SK-N-SH (cell line): ENCODE data around the gene TSFM. TPM values are rescaled to one million over a fixed set of nuclear protein-coding genes. Genes with fewer than 3 reads are reported as not detected.

Experiments
- CTCF ChIA-PET: fragments of 300-600, 350-600 bp; formaldehyde crosslinking; extraction: SDS; loops from one replicate; lab custom pipeline; 2021; lab: Yijun Ruan, JAX
- POLR2A ChIA-PET: fragments of 350-600 bp; sonication (Branson Sonifier 250); formaldehyde crosslinking; extraction: SDS; loops from one replicate; lab custom pipeline; 2020; ENCODE audit warnings: antibody characterized with exemption, inconsistent platforms; lab: Yijun Ruan, JAX
- DNase-seq: peaks from one replicate; pipeline ENCODE4 v3.0.0; 2012
- H2AFZ ChIP-seq: fragments of 200-600 bp; sonication (generic); 2 replicates; pipeline ENCODE4 v1.8.1; 2016; ENCODE audit warnings: antibody characterized with exemption, mild to moderate bottlenecking, low read depth
- H3F3A ChIP-seq: fragments of 200-600 bp; sonication (generic); replicated peaks from 2 replicates; pipeline ENCODE3; 2016; ENCODE audit warnings: antibody characterized with exemption, mild to moderate bottlenecking; ENCODE audit not compliant: insufficient read depth
- H3K27ac ChIP-seq, 2 experiments: fragments of 200-500 bp in 1 of 2; fragments of 200-600 bp in 1 of 2; sonication (Bioruptor generic) in 1 of 2; sonication (generic), shearing (Covaris generic) in 1 of 2; 2 replicates each; pipeline versions ENCODE4 v1.5.1 to v1.6.1; 2014 to 2016; ENCODE audit warnings: low read depth in 2 of 2, inconsistent platforms in 1 of 2, low read length in 1 of 2, mild to moderate bottlenecking in 1 of 2, mixed read lengths in 1 of 2
- H3K27me3 ChIP-seq: fragments of 200-600 bp; sonication (generic), shearing (Covaris generic); 2 replicates; pipeline ENCODE4 v1.6.1; 2016; ENCODE audit warnings: mixed run types; ENCODE audit not compliant: insufficient read depth
- H3K36me3 ChIP-seq, 2 experiments: fragments of 200-500 bp in 1 of 2; fragments of 200-600 bp in 1 of 2; sonication (Bioruptor generic) in 1 of 2; sonication (generic) in 1 of 2; replicated peaks in 1 of 2; 2 replicates each; pipeline versions ENCODE3 to v1.5.1; 2014 to 2016; ENCODE audit warnings: low read length in 1 of 2, mild to moderate bottlenecking in 1 of 2; ENCODE audit not compliant: insufficient read depth in 2 of 2, control insufficient read depth in 1 of 2
- H3K4me1 ChIP-seq, 2 experiments: fragments of 200-500 bp in 1 of 2; fragments of 200-600 bp in 1 of 2; sonication (Bioruptor generic) in 1 of 2; sonication (generic), shearing (Covaris generic) in 1 of 2; 2 replicates each; pipeline versions ENCODE4 v1.5.1 to v1.6.1; 2014 to 2016; ENCODE audit warnings: low read depth in 1 of 2, low read length in 1 of 2, mixed run types in 1 of 2; ENCODE audit not compliant: insufficient read depth in 2 of 2, control insufficient read depth in 1 of 2
- H3K4me2 ChIP-seq: fragments of 200-600 bp; sonication (generic), shearing (Covaris generic); 2 replicates; pipeline ENCODE4 v1.6.1; 2017; ENCODE audit warnings: mixed run types
- H3K4me3 ChIP-seq, 2 experiments: fragments of 200-500 bp in 1 of 2; fragments of 200-600 bp in 1 of 2; sonication (Bioruptor generic) in 1 of 2; sonication (generic), shearing (Covaris generic) in 1 of 2; 2 replicates each; pipeline versions ENCODE4 v1.5.1 to v1.8.1; 2014 to 2016; ENCODE audit warnings: low read depth in 2 of 2, inconsistent platforms in 1 of 2, low read length in 1 of 2, mild to moderate bottlenecking in 1 of 2, mixed read lengths in 1 of 2, moderate library complexity in 1 of 2
- H3K79me2 ChIP-seq: fragments of 200-600 bp; sonication (generic); 2 replicates; pipeline ENCODE4 v1.8.1; 2017; ENCODE audit warnings: mild to moderate bottlenecking; ENCODE audit not compliant: insufficient read depth
- H3K9ac ChIP-seq: fragments of 200-600 bp; sonication (generic); 2 replicates; pipeline ENCODE4 v1.6.1; 2017; ENCODE audit warnings: mixed run types
- H3K9me2 ChIP-seq: fragments of 200-600 bp; sonication (generic); 2 replicates; pipeline ENCODE4 v1.6.1; 2017; ENCODE audit warnings: mixed run types
- H3K9me3 ChIP-seq: fragments of 200-600 bp; sonication (generic); 2 replicates; pipeline ENCODE4 v1.6.1; 2017; ENCODE audit warnings: mixed run types, mild to moderate bottlenecking, moderate library complexity
- H4K20me1 ChIP-seq: fragments of 200-600 bp; sonication (generic); 2 replicates; pipeline ENCODE4 v1.6.1; 2017; ENCODE audit warnings: mild to moderate bottlenecking, mixed run types; ENCODE audit not compliant: insufficient read depth
- ELF1 ChIP-seq: IDR thresholded peaks from 2 replicates; pipeline ENCODE4 v1.4.0; 2012
- EP300 ChIP-seq, 2 experiments: IDR thresholded peaks; 2 replicates each; pipeline versions ENCODE4 v1.4.0 to v1.6.1; 2012; ENCODE audit warnings: borderline replicate concordance in 1 of 2, low read depth in 1 of 2, low read length in 1 of 2
- EZH2phosphoT487 ChIP-seq: fragments of 200-600 bp; sonication (generic); IDR thresholded peaks from 2 replicates; pipeline ENCODE4 v1.6.1; 2017; ENCODE audit warnings: low read depth, mixed run types, mild to moderate bottlenecking, antibody characterized with exemption, moderate library complexity, borderline replicate concordance
- FOSL2 ChIP-seq: IDR thresholded peaks from 2 replicates; pipeline ENCODE4 v1.4.0; 2012; ENCODE audit warnings: low read depth, mild to moderate bottlenecking, moderate library complexity, borderline replicate concordance
- FOXJ3 ChIP-seq: sonication (generic); formaldehyde crosslinking; IDR thresholded peaks from 2 replicates; pipeline ENCODE4 v1.5.1; 2020; ENCODE audit warnings: mild to moderate bottlenecking, missing genetic modification reagents
- MEF2A ChIP-seq: IDR thresholded peaks from 2 replicates; pipeline ENCODE4 v1.4.0; 2012; ENCODE audit warnings: low read depth, borderline replicate concordance
- MXI1 ChIP-seq: IDR thresholded peaks from 2 replicates; pipeline ENCODE4 v1.6.1; 2012; ENCODE audit warnings: mild to moderate bottlenecking, low read depth, low read length, improper control_type of control experiment
- NFIC ChIP-seq: IDR thresholded peaks from 2 replicates; pipeline ENCODE4 v1.4.0; 2012; ENCODE audit warnings: borderline replicate concordance
- NRF1 ChIP-seq: IDR thresholded peaks from 2 replicates; pipeline ENCODE4 v1.6.1; 2012; ENCODE audit warnings: low read depth, mild to moderate bottlenecking, low read length
- POLR2AphosphoS5 ChIP-seq: IDR thresholded peaks from 2 replicates; pipeline ENCODE4 v1.6.1; 2012; ENCODE audit warnings: low read depth, low read length
- RAD21 ChIP-seq: IDR thresholded peaks from 2 replicates; pipeline ENCODE4 v1.6.1; 2012; ENCODE audit warnings: mild to moderate bottlenecking, low read length
- RFX5 ChIP-seq: IDR thresholded peaks from 2 replicates; pipeline ENCODE4 v1.6.1; 2012; ENCODE audit warnings: mild to moderate bottlenecking, improper control_type of control experiment, low read length
- SMC3 ChIP-seq: IDR thresholded peaks from 2 replicates; pipeline ENCODE4 v1.6.1; 2012; ENCODE audit warnings: low read depth, low read length, improper control_type of control experiment
- USF1 ChIP-seq: IDR thresholded peaks from 2 replicates; pipeline ENCODE4 v1.4.0; 2012; ENCODE audit warnings: low read depth, borderline replicate concordance
- YY1 ChIP-seq: IDR thresholded peaks from 2 replicates; pipeline ENCODE4 v1.4.0; 2012; ENCODE audit warnings: low read depth, mild to moderate bottlenecking
- WGBS: methylation state at CpG from one replicate; pipeline ENCODE4 v1.1.6; 2017; ENCODE audit warnings: low lambda C conversion rate; 5-methylcytosine and 5-hydroxymethylcytosine counted together
- polyA plus RNA-seq, 3 experiments: library from polyadenylated mRNA; depleted of rRNA; stranded (reverse); fragments of >200 nt; gene quantifications; 2 replicates each; pipeline ENCODE4 v1.2.3, GENCODE V29; 2012
- TF ChIP-seq, protein P1 (sequence below): fragments of 150-350 bp; IDR thresholded peaks from 2 replicates; pipeline ENCODE4 v1.6.1; 2017; ENCODE audit warnings: antibody characterized with exemption, low read length, low read depth, borderline replicate concordance

The TSFM gene
- polyA plus RNA-seq, 1 of the 3 experiments (the other 2 are of a cell fraction), result 28.7 TPM

- WGBS, result 5% methylated on average over 8 of the region's 8 CpGs
- H3K4me1 ChIP-seq, result peaks cover 8 to 36% of the 10 kb centered on the region in 2 experiments
- H3K27ac ChIP-seq, result peak overlapping the region; percentile 85 to 89
- peaks cover 27 to 46% of the 10 kb centered on the region in 2 experiments for H3K36me3 ChIP-seq
- peak overlapping the region; percentile 92 for H3K4me2 ChIP-seq
- peak overlapping the region; percentile 85 to 88 for H3K4me3 ChIP-seq
- peak overlapping the region; percentile 96 for H3K9ac ChIP-seq
- TF ChIP-seq POLR2AphosphoS5 (no peak; the same call in 1 of the 2 replicates), EZH2phosphoT487 (no peak), ELF1 (no peak), MXI1 (no peak), NRF1 (no peak), FOXJ3 (no peak), YY1 (no peak), MEF2A (no peak), USF1 (no peak), EP300 (IDR thresholded peaks at IDR 0.05; ENCODE audit: borderline replicate concordance in 1 of 2, low read depth in 1 of 2, low read length in 1 of 2) (no peak), FOSL2 (no peak), RAD21 (no peak), SMC3 (no peak), NFIC (no peak), RFX5 (no peak)
- TF ChIP-seq, protein P1, sequence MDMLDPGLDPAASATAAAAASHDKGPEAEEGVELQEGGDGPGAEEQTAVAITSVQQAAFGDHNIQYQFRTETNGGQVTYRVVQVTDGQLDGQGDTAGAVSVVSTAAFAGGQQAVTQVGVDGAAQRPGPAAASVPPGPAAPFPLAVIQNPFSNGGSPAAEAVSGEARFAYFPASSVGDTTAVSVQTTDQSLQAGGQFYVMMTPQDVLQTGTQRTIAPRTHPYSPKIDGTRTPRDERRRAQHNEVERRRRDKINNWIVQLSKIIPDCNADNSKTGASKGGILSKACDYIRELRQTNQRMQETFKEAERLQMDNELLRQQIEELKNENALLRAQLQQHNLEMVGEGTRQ, result no peak
- TF ChIP-seq, all 33 proteins: peak for 0
- Histone ChIP-seq H2AFZ (no peak overlapping the region; the same call in 1 of the 2 replicates), H4K20me1 (no peaks in the 10 kb centered on the region), H3K9me3 (no peaks in the 10 kb centered on the region), H3K9me2 (no peaks in the 10 kb centered on the region), H3K27me3 (no peaks in the 10 kb centered on the region), H3K79me2 (peaks cover 38% of the 10 kb centered on the region), H3F3A (peaks cover 37% of the 10 kb centered on the region)
- CTCF ChIA-PET, result interaction anchor here (1.1 to 1.7 kb wide), 2 partner anchors 14 kb away, joined by 6 to 13 read pairs; partner anchors contain the start of gene AGAP2
- DNase-seq, result no peak
- POLR2A ChIA-PET, result interaction anchor here (1.0 to 1.1 kb wide), 2 partner anchors 14 to 25 kb away, joined by 3 to 7 read pairs; no protein-coding TSS in a partner anchor
Measured at GRCh38 chr12:57751432-57751787, 31.2 kb upstream of the TSFM start.
